Transverse colon (tissue), 4 donors: ENCODE measurements around the gene ACTMAP. TPM values are rescaled to one million over a fixed set of nuclear protein-coding genes. Genes with fewer than 3 reads are reported as not detected.
"Not testable (repeated sequence)": the region's sequence is repeated elsewhere in the genome, so short reads cannot be mapped to it uniquely, and the experiment has no call there.

ENCODE experiments used
- DNase-seq: peaks from one replicate; pipeline ENCODE4 v3.0.0-alpha.2; 2019
- H3K27ac ChIP-seq, 4 donors: fragments of 200-600 bp; sonication (generic); 2 replicates each; pipeline ENCODE4 v1.5.1; 2016 to 2018; ENCODE audit warnings: inconsistent platforms in 4 of 4
- H3K27me3 ChIP-seq: fragments of 200-600 bp; sonication (generic); 2 replicates; pipeline ENCODE4 v1.5.1; 2017; ENCODE audit warnings: inconsistent platforms
- H3K36me3 ChIP-seq, 4 donors: fragments of 200-600 bp; sonication (generic); 2 replicates each; pipeline ENCODE4 v1.5.1; 2017 to 2019; ENCODE audit warnings: inconsistent platforms in 4 of 4
- H3K4me1 ChIP-seq, 4 donors: fragments of 200-600 bp; sonication (generic); 2 replicates each; pipeline ENCODE4 v1.5.1; 2017 to 2020; ENCODE audit warnings: inconsistent platforms in 4 of 4
- H3K4me3 ChIP-seq, 4 donors: fragments of 200-600 bp; sonication (generic); 1 replicate in 1 of 4; 2 replicates in 3 of 4; pipeline versions ENCODE4 v1.5.1 to v1.6.1; 2017 to 2019; ENCODE audit warnings: inconsistent platforms in 4 of 4
- H3K9me3 ChIP-seq, 2 donors: fragments of 200-600 bp; sonication (generic); 2 replicates each; pipeline ENCODE4 v1.5.1; 2017 to 2019; ENCODE audit warnings: inconsistent platforms in 2 of 2
- CTCF ChIP-seq, 5 experiments: fragments of 200-600 bp in 3 of 5; fragments of 450-650 bp in 2 of 5; sonication (generic) in 3 of 5; IDR thresholded peaks; 1 replicate in 2 of 5; 2 replicates in 3 of 5; pipeline ENCODE4 v1.5.1; 2016 to 2017; ENCODE audit warnings: antibody characterized with exemption in 5 of 5, inconsistent platforms in 3 of 5, mild to moderate bottlenecking in 2 of 5, moderate library complexity in 1 of 5
- EP300 ChIP-seq: sonication (generic); formaldehyde crosslinking; IDR thresholded peaks from one replicate; pipeline ENCODE4 v1.6.1; 2017; ENCODE audit warnings: antibody characterized with exemption, low read depth
- POLR2A ChIP-seq: fragments of 450-650 bp; IDR thresholded peaks from one replicate; pipeline ENCODE4 v1.6.1; 2016; ENCODE audit warnings: antibody characterized with exemption, mild to moderate bottlenecking, moderate library complexity
- POLR2AphosphoS5 ChIP-seq, 3 donors: sonication (generic); formaldehyde crosslinking; IDR thresholded peaks; one replicate each; pipeline ENCODE4 v1.6.1; 2016; ENCODE audit warnings: antibody characterized with exemption in 3 of 3
- WGBS, 2 donors: methylation state at CpG; one replicate each; pipeline ENCODE4 v1.1.5; 2018; ENCODE audit warnings: low coverage in 1 of 2; 5-methylcytosine and 5-hydroxymethylcytosine counted together
- in situ Hi-C, 4 donors: fragments of 200-750 bp; cut with MboI; loops; one replicate each; pipeline versions ENCODE4 v1.15.0 to v1.15.1; 2017; ENCODE audit warnings: low sequenced_read_pairs in 3 of 4, low pct_ligation_motif_present in 1 of 4, low pct_unique_long_range_greater_than_20kb in 1 of 4
- intact Hi-C: fragments of 100-400 bp; cut with DNase I; formaldehyde crosslinking; loops from one replicate; pipeline ENCODE4 v1.15.1; 2023; ENCODE audit warnings: low total_unique reads
- total RNA-seq, 4 donors: library from RNA; depleted of rRNA; stranded (reverse); fragments of >200 nt; gene quantifications; one replicate each; pipeline ENCODE4 v1.1.0, GENCODE V29; 2016

ACTMAP gene
- total RNA-seq, 4 donors from 2014 or later: 8.3 to 29.1 (median 12.1) TPM

GRCh38 chr19:40786060-40787037 is 36.1 kb upstream of the ACTMAP start:
- in situ Hi-C loops: no loop called here
- peaks cover 0 to 4% (median 2%) of the 10 kb centered on the region in 4 donors for H3K4me1 ChIP-seq

GRCh38 chr19:40785526-40785925 is 35.2 kb upstream of the ACTMAP start:
- peaks cover 0 to 8% (median 0%) of the 10 kb centered on the region in 4 donors for H3K36me3 ChIP-seq
- H3K4me3 ChIP-seq: no peak overlapping the region
- DNase-seq: no peak
- no peaks in the 10 kb centered on the region for H3K9me3 ChIP-seq
- 83% methylated on average over 1 of the region's 1 CpG; no CpG with 5 or more reads in 1 of the 2 donors for WGBS, 2 donors
- in situ Hi-C loops: no loop called here
- H3K27ac ChIP-seq: no peak overlapping the region
- intact Hi-C loops: loop anchor here (5.0 kb wide), 1 partner anchor 1403 kb away; no protein-coding TSS in a partner anchor
- H3K4me1 ChIP-seq: no peaks in the 10 kb centered on the region
- TF ChIP-seq POLR2AphosphoS5 (IDR thresholded peaks at IDR 0.05): no peak
- TF ChIP-seq POLR2A: no peak
- no peak for TF ChIP-seq CTCF (IDR thresholded peaks at IDR 0.05)
- TF ChIP-seq EP300: no peak
- H3K27me3 ChIP-seq: no peaks in the 10 kb centered on the region

More at GRCh38 chr19:40786060-40787037, 36.1 kb upstream of the ACTMAP start:
- no peaks in the 10 kb centered on the region for H3K9me3 ChIP-seq
- intact Hi-C loops: loop anchor here (5.0 kb wide), 1 partner anchor 1404 kb away; no protein-coding TSS in a partner anchor
- no peaks in the 10 kb centered on the region for H3K27me3 ChIP-seq
- no peak overlapping the region for H3K4me3 ChIP-seq
- no peak for DNase-seq
- H3K36me3 ChIP-seq: peaks cover 0 to 8% (median 0%) of the 10 kb centered on the region in 4 donors
- 93 to 100% methylated on average over 2 to 25 of the region's 25 CpGs for WGBS, 2 donors
- TF ChIP-seq POLR2AphosphoS5 (IDR thresholded peaks at IDR 0.05): no peak
- no peak for TF ChIP-seq POLR2A
- no peak overlapping the region for H3K27ac ChIP-seq

- H3K4me3 ChIP-seq, in situ Hi-C loops, H3K36me3 ChIP-seq, H3K27me3 ChIP-seq, intact Hi-C loops, H3K27ac ChIP-seq, H3K4me1 ChIP-seq, H3K9me3 ChIP-seq, DNase-seq: not testable (repeated sequence)
- 97% methylated on average over 2 of the region's 2 CpGs; no CpG with 5 or more reads in 1 of the 2 donors for WGBS, 2 donors
Measured at GRCh38 chr19:40784146-40784545, 33.9 kb upstream of the ACTMAP start.

- no peak overlapping the region for H3K27ac ChIP-seq
- TF ChIP-seq EP300 (no peak), CTCF (IDR thresholded peaks at IDR 0.05) (no peak), POLR2A (no peak), POLR2AphosphoS5 (IDR thresholded peaks at IDR 0.05) (no peak)
- no peaks in the 10 kb centered on the region for H3K9me3 ChIP-seq
- H3K36me3 ChIP-seq: no peaks in the 10 kb centered on the region
- 90% methylated on average over 14 of the region's 14 CpGs; no CpG with 5 or more reads in 1 of the 2 donors for WGBS, 2 donors
- H3K27me3 ChIP-seq: no peaks in the 10 kb centered on the region
- in situ Hi-C loops: no loop called here
- DNase-seq: no peak
- peaks cover 5 to 10% (median 6%) of the 10 kb centered on the region in 4 donors for H3K4me1 ChIP-seq
- intact Hi-C loops: no loop called here
- H3K4me3 ChIP-seq: no peak overlapping the region
Measured at GRCh38 chr19:40783711-40784110, 33.4 kb upstream of the ACTMAP start.

- WGBS, 2 donors: 92 to 95% methylated on average over 7 of the region's 7 CpGs
- Histone ChIP-seq H3K4me3 (no peak overlapping the region), H3K27me3 (no peaks in the 10 kb centered on the region), H3K27ac (no peak overlapping the region), H3K36me3 (no peaks in the 10 kb centered on the region), H3K4me1 (peaks cover 13 to 22% (median 15%) of the 10 kb centered on the region in 4 donors), H3K9me3 (no peaks in the 10 kb centered on the region)
- intact Hi-C loops (no loop called here), in situ Hi-C loops (no loop called here)
- DNase-seq: no peak
- TF ChIP-seq POLR2A (no peak), CTCF (IDR thresholded peaks at IDR 0.05) (no peak), EP300 (no peak), POLR2AphosphoS5 (IDR thresholded peaks at IDR 0.05) (no peak)
Measured at GRCh38 chr19:40781140-40781539, 30.9 kb upstream of the ACTMAP start.
